NCI-H187 treated with DMSO at 0.1 percent for 48 hours (cell line): ENCODE results near the gene PITX3.
"Not testable (repeated sequence)": the region's sequence is repeated elsewhere in the genome, so short reads cannot be mapped to it uniquely, and the experiment has no call there.

Experiments used
- DNase-seq: peaks from one replicate; lab custom pipeline; 2025; lab: John Stamatoyannopoulos, UW

Gene PITX3

GRCh38 chr10:102226542-102226870 is 14.8 kb downstream of the PITX3 start:
- DNase-seq = no peak

- peak; percentile 13 for DNase-seq
Measured at GRCh38 chr10:102225646-102226541, 15.4 kb downstream of the PITX3 start, which contains the start of gene ELOVL3. Gene ELOVL3, plus strand, starts transcription at chr10:102226299. Its CDS starts 250 bp downstream, at chr10:102226549.

DNA sequence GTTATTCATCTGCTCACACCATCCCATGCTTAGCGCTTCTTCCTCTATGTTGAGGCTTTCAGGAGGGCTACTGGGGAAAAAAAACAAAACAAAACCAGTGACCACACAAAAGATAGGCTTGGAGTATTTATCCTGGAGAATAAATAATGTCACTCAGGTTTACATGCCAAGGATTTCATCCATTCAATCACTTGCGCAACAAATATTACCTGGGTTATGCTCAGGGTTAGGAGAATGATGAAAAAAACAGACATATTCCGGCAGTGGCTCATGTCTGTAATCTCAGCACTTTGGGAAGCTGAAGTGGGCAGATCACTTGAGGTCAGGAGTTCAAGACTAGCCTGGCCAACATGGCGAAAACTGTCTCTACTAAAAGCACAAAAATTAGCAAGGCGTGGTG is 18.5 kb downstream of the PITX3 start:
- DNase-seq = no peak

GRCh38 chr10:102220612-102221011 is 20.7 kb downstream of the PITX3 start:
- DNase-seq = no peak

- DNase-seq = no peak
Measured at GRCh38 chr10:102219370-102219769, 21.9 kb downstream of the PITX3 start.

GRCh38 chr10:102213599-102213998 is 27.7 kb downstream of the PITX3 start:
- DNase-seq = not testable (repeated sequence)

GRCh38 chr10:102211615-102212299 is 29.6 kb downstream of the PITX3 start:
- DNase-seq = no peak

- no peak for DNase-seq
Measured at GRCh38 chr10:102208311-102209035, 32.8 kb downstream of the PITX3 start.

DNA sequence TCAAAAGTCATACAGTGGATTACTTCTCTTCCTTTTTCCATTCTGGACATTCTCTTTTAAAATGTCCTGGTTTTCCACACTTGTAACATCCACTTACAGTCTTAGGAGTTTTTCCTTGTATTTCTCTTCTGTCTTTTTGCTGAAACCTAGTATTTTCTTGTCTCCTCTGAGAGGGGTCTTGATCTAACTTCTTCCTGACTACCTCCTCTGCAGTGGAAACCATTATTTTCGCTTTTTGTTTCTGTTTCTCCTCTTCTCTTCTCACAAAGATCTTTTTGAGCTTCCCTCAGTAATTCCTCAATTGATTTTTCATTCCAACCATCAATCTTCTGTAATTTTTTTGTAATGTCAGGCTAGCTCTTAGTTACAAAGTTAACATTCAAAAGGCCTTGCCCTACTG is 38.9 kb downstream of the PITX3 start:
- DNase-seq = no peak

- DNase-seq = no peak
Measured at GRCh38 chr10:102200751-102201640, 40.3 kb downstream of the PITX3 start.

DNA sequence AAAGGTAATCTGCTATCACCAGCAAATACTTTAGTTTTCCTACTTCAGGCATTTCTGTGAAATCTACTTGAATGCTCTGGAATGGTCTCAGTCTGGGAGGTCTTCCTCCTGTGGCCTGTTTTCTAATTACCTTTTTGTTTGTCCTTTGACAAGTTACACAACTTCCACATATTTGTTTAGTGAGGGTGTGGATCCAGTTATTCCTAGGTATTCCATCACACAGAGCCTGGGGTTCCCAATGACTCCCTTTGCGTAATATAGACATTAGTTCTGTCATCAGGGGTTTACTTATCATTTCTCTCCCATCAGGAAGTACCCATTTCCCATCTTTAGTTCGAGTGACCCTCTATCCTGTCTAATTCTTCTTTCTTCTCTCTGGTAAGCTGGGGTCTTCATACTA is 43.3 kb downstream of the PITX3 start:
- DNase-seq = no peak

- no peak for DNase-seq
Measured at GRCh38 chr10:102196893-102197292, 44.4 kb downstream of the PITX3 start.

DNA sequence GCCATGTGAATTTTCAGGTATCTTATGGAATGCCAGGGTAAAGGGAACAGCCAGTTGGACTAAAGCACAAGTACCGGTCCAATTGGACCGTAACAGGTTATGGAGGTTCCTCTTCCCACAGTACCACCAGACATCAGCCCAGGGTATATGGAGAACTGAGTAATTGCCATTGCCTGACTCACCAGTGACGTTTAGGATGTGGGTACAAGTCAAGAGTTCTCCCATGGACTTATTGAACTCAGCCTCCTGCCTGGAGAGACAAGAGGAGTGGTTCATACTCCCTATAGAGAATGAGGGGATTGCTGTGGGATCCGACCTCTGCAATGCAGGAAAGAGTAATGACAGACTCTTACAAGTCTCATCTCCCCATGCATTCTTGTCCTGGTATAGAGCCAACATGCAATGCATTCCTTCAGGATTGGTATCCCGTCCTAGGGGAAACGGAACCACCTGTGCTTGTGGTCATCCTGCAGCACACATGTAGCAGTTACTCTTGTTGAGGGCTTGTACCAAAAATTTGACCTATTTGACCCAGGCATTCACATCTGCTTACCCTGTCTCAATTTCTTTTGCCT is 45.9 kb downstream of the PITX3 start:
- DNase-seq = no peak

GRCh38 chr10:102191956-102192355 is 49.4 kb downstream of the PITX3 start:
- no peak for DNase-seq

DNA sequence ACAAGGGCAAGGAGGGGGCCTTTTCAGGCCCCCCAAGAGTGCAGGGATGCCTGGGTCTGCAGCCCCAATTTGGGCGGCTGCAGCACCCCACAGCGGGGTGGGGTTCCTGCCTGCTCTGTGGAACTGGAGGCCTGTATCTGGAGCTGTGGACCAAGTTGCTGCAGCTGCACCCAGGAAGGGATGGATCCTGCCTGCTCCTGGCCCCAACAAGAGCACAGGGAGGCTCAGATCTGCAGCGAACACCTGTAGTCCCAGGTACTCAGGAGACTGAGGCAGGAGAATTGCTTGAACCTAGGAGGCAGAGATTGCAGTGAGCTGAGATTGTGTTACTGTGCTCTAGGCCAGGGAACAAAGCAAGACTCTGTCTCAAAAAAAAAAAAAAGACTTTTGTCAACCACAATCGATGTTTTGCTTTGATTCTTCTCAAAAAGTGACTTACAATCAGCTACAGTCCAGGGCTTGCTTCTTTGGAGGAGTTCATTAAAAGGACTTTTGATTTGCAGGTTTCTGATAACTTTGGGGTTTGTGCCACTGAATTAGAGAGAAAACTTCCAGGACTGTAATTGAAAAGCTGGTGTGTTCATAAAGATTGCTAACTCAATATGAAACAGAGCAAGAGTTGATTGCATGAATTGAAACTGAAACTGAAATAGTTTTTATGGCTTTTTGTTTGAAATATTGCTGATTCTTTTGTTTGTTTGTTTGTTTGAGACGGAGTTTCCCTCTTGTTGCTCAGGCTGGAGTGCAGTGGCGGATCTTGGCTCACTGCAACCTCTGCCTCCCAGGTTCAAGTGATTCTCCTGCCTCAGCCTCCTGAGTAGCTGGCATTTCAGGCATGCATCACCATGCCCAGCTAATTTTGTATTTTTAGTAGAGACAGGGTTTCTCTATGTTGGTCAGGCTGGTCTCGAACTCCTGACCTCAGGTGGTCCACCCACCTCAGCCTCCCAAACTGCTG is 52.1 kb downstream of the PITX3 start:
- not testable (repeated sequence) for DNase-seq

- DNase-seq = no peak
Measured at GRCh38 chr10:102188298-102188940, 52.9 kb downstream of the PITX3 start.

DNA sequence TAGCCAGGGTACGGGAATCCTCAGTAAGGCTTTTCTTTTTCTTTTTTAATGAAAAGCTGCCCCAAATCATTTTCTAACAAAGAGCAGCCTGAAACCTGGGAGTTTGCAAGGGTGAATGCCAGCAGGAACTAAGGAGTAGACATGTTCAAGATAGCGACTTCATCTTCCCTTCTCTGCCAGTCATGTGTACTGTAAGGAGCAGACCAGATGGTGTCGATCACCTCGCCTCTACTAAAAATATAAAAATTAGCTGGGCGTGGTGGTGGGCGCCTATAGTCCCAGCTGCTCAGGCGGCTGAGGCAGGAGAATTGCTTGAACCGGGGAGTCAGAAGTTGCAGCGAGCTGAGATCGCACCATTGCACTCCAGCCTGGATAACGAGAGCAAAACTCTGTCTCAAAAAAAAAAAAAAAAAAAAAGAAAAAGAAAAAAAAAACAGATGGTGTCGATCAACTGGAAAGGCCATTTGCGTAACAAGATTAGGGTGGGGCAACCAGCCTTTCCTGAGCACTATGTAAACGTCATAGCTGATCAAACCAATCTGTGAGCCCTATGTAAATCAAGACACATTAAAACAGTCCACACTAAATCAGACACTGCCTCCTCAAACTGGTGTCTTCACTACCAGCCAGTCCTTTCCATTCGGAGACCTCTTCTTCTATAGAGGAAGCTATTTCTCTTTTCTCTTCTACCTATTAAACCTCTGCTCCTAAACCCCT is 55.3 kb downstream of the PITX3 start:
- DNase-seq = no peak

DNA sequence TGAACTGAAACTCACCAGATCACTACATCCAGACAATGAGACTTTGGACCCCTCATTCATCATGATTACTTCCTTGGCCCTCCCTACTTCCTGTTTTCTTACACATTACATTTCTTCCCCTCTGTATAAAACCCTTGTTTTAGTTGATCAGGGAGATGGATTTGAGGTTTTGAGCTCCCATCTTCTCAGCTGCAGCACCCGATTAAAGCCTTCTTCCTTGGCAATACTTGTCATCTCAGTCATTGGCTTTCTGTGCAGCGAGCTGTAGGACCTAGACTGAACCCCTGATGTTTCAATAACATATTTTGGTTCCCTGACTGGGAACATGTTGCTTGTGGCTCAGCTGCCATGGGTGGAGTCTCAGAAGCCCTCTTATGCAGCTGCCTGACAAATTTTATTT is 56.0 kb downstream of the PITX3 start:
- no peak for DNase-seq

DNA sequence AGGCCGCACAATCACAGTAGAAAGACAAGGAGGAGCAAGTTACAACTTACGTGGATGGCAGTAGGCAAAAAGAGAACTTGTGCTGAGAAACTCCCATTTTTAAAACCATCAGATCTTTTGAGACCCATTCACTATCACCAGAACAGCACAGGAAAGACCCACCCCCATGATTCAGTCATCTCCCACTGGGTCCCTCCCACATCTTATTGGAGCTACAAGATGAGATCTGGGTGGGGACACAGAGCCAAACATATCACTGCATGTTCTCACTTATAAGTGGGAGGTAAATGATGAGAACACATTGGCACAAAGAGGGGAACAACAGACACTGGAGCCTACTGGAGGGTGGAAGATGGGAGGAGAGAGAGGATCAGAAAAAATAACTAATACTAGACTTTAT is 56.7 kb downstream of the PITX3 start:
- DNase-seq = no peak
